GM23248 (cell line): ENCODE results near the gene IGSF21.

Experiments
- EZH2 ChIP-seq: fragments of 200-600 bp; sonication (generic); IDR thresholded peaks from 2 replicates; pipeline ENCODE4 v1.6.1; 2018; ENCODE audit warnings: antibody characterized with exemption, mild to moderate bottlenecking; ENCODE audit not compliant: insufficient read depth, poor library complexity, severe bottlenecking
- EZH2phosphoT487 ChIP-seq: fragments of 200-600 bp; sonication (generic); IDR thresholded peaks from 2 replicates; pipeline ENCODE4 v1.6.1; 2018; ENCODE audit warnings: antibody characterized with exemption, moderate library complexity, mild to moderate bottlenecking, low read depth; ENCODE audit not compliant: insufficient read depth

GRCh38 chr1:18385239-18385790, 277.7 kb downstream of the IGSF21 start:
- TF ChIP-seq EZH2phosphoT487: no peak
- no peak for TF ChIP-seq EZH2
